Right renal pelvis (tissue), 4 donors: Measurements from ENCODE around the gene SCN10A. TPM values are rescaled to one million over a fixed set of nuclear protein-coding genes. Genes with fewer than 3 reads are reported as not detected.
A peak's percentile ranks its signal among the peaks of the same experiment; 100 is the strongest.

ENCODE experiments used
- DNase-seq, 4 donors: peaks; one replicate each; pipeline ENCODE4 v3.0.0-alpha.2; 2013; ENCODE audit warnings: low read depth in 4 of 4, low spot score in 3 of 4, missing footprints in 1 of 4
- polyA plus RNA-seq, 4 donors: library from polyadenylated mRNA; unstranded; fragments of 120-200 nt; gene quantifications; one replicate each; pipeline ENCODE4 v1.2.1, GENCODE V29; 2013; ENCODE audit not compliant: insufficient read length in 4 of 4

SCN10A gene
- polyA plus RNA-seq, 4 donors = not detected

DNA sequence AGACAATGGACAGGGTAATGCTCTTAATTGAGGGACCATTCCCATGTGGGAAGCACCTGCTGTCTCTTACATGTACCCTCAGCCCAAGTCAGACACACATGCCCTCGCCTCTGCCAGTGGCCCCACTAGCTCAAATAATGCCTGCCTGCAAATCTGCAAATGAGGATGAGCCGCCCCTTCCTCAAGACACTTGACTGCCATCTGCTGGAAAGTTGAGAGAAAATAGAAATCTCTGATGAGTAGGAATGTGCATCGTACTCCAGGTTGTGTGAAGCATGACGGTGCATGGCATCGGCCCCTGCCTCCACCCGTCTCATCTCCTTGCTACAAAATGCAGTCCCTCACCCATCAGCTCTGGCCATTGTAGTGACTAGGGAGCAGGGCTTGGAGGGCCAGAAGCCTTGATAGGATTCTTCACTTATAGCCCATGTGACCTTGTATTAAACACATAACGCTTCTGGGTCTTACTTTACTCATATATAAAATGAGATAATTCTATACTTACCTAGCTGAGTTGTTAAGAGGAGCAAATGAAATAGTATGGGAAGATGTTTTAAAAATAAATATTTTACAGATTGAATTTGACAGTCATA is 160.2 kb downstream of the SCN10A start:
- DNase-seq = peak in 2 of 4 donors; percentile 32 to 58

GRCh38 chr3:38653685-38654537 is 162.1 kb downstream of the SCN10A start:
- no peak for DNase-seq

GRCh38 chr3:38652934-38653333 is 163.1 kb downstream of the SCN10A start:
- DNase-seq = no peak

GRCh38 chr3:38651153-38651789 is 164.7 kb downstream of the SCN10A start:
- peak in 2 of 4 donors; percentile 49 to 56 for DNase-seq

GRCh38 chr3:38650248-38650951 is 165.6 kb downstream of the SCN10A start:
- no peak for DNase-seq

GRCh38 chr3:38649500-38650247 is 166.3 kb downstream of the SCN10A start, which contains the start of gene SCN5A:
Gene SCN5A, minus strand, starts transcription at chr3:38649687. Its CDS starts 16,380 bp downstream, at chr3:38633307.
- peak in 2 of 4 donors; percentile 25 to 43 for DNase-seq

DNA sequence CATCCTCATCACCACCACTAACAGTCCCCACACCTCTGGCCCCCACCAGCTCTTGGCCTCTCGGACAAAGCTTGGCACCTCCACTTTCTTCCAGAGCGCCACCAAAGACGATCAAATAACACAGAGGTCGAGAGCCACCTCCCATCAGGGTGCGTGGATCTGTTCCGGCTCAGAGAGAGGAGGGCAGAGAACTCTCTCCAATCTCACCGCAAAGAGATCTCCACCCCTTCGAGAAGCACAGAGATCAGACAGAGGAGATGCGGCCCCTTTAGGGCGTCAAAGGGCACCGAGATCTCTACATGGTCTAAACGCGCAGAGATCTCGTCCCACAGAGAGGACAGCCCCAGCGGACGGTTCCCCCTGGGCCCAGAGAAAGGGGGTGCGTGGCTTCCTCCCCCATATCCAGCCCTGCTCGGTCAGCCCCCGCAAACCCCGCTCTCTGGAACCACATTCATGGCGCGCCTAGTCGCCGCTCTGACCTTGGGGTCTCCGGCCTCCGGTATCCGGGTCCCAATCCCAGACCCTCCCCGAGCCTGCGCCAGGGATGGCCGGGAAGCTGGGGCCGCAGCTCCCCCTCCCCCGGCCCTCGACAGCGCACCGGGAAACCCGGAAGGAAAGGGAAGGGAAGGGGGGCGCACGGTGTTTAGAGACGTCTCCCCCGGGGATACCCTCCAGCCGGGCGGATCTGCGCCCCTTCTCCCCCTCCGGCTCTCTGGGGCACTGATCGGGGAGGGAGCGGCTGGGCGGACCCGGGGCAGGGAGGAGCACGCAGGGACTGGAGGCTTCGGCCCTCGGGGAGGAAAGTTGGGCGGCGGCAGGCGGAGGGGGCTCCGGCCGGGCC is 167.1 kb downstream of the SCN10A start:
- DNase-seq = no peak

GRCh38 chr3:38648024-38648658 is 167.9 kb downstream of the SCN10A start:
- DNase-seq = no peak

DNA sequence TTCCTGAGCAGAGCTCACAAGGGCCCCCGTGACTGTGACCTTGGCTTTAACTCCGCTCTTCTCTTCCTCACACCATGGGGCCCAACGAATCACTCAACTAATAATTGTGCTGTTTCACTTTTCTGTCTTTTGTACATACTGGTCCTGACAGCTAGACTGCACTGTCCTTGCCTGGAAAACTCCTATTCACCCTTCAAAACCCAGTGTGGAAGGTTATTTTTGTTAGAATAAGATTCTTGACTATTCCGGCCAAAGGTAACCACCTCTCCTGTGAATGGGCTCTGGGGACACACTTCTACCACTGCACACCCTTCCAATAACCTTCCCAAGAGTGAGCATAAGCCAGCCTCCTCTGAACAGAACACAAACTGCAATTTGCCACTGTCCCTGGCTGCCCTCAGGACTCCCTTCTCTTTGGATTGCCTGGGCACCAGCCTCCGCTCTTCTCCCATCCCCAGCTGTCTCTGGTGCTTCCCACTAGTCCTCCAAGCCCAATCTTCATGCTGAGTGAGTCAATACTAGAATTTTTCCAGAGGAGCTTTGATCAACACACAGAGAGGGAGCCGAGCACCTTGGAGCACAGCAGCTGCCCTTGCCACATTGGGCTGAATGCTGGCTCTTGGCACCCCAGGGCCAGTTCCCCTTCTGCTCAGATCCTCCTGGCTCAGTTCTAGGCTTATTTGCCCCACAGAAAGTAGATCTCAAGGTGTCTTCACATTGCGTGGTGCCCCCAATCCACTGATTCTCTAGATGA is 168.6 kb downstream of the SCN10A start:
- no peak for DNase-seq

Other genes with a start within 250 kb of the SCN10A start
- 1 to 10 TPM in 2 of 4 donors, under 1 TPM in 2; 0.89 to 1.2 (median 1.1) TPM for gene SCN5A, start 166.5 kb downstream of the SCN10A start, polyA plus RNA-seq
- 1 to 10 TPM in 1 of 4 donors, under 1 TPM in 3; 0.80 to 1.0 (median 0.94) TPM for gene SCN11A, start 235.7 kb upstream of the SCN10A start, polyA plus RNA-seq
- gene WDR48, start 235.8 kb upstream of the SCN10A start, polyA plus RNA-seq = 100 to 1,000 TPM in 2 of 4 donors, 10 to 100 TPM in 2; 79.7 to 104 (median 100) TPM